Melanocyte of skin (primary cell): ENCODE data around the gene KRTAP5-10. TPM values are rescaled to one million over a fixed set of nuclear protein-coding genes. Genes with fewer than 3 reads are reported as not detected.

Experiments used
- small RNA-seq, 2 donors: library from RNA; depleted of rRNA; stranded (forward); fragments of <200 nt; gene quantifications; one replicate each; pipeline ENCODE3, GENCODE V24; 2012
- total RNA-seq, 2 donors: library from RNA; depleted of rRNA; stranded (reverse); fragments of >200 nt; gene quantifications; 2 replicates each; pipeline ENCODE4 v1.2.3, GENCODE V29; 2012

Gene KRTAP5-10, protein sequence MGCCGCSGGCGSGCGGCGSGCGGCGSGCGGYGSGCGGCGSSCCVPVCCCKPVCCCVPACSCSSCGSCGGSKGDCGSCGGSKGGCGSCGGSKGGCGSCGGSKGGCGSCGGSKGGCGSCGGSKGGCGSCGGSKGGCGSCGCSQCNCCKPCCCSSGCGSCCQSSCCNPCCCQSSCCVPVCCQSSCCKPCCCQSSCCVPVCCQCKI
- total RNA-seq: not detected

GRCh38 chr11:71565263-71565662 is at the start of gene KRTAP5-10:
KRTAP5-10 (plus strand) TSS chr11:71565563; CDS start chr11:71565588, 25 bp downstream.

GRCh38 chr11:71526796-71527575 is 38.4 kb upstream of the KRTAP5-10 start, which contains the start of gene KRTAP5-7:
KRTAP5-7 (plus strand) TSS chr11:71527267; CDS start chr11:71527301, 34 bp downstream.

GRCh38 chr11:71537977-71538665 is 27.2 kb upstream of the KRTAP5-10 start, which contains the start of gene KRTAP5-8:
KRTAP5-8 (plus strand) TSS chr11:71538025; CDS start chr11:71538056, 31 bp downstream.

GRCh38 chr11:71548120-71548519 is 17.2 kb upstream of the KRTAP5-10 start, which contains the start of gene KRTAP5-9:
KRTAP5-9 (plus strand) TSS chr11:71548420; CDS start chr11:71548658, 238 bp downstream.

DNA sequence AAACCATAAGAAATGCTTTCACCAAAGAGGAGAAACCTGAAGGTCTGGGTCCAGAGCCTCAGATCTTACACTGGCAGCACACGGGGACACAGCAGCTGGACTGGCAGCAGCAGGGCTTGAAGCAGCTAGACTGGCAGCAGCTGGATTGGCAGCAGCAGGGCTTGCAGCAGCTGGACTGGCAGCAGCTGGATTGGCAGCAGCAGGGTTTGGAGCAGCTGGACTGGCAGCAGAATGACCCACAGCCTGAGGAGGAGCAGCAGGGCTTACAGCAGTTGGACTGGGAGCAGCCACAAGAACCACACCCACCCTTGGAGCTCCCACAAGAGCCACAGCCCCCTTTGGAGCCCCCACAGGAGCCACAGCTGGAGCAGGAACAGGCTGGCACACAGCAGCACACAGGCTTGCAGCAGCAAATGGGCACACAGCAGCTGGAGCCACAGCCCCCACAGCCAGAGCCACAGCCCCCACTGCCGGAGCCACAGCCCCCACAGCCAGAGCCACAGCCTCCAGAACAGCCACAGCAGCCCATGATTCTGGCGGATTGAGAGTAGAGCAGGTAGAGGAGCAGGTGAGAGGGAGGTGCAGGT is 17.0 kb downstream of the KRTAP5-10 start, which contains the start of gene KRTAP5-11:
Gene KRTAP5-11 (minus strand): TSS at position 567 of the 587 bp plus-strand sequence. CDS start 38 bp downstream, at position 529.

Small RNA genes within 50 kb of the gene (small RNA-seq; reads per million reads assigned to genes)
- 0 reads per million in 2 donors for gene AP000867.1
- gene KRTAP5-14P: 0 reads per million in 2 donors

Other genes starting within 250 kb of the KRTAP5-10 start
- 10 to 100 TPM; 52.6 to 52.7 TPM for gene DHCR7, start 117.2 kb upstream of the KRTAP5-10 start, total RNA-seq
- gene NADSYN1, start 112.4 kb upstream of the KRTAP5-10 start, total RNA-seq: 10 to 100 TPM; 49.6 to 84.7 TPM
- under 1 TPM in 1 of 2 donors, not detected in 1; under 0.01 TPM for gene KRTAP5-7, start 38.3 kb upstream of the KRTAP5-10 start, total RNA-seq
- not detected for gene KRTAP5-8, start 27.5 kb upstream of the KRTAP5-10 start, total RNA-seq
- gene KRTAP5-9, start 17.1 kb upstream of the KRTAP5-10 start, total RNA-seq: not detected
- not detected for gene KRTAP5-11, start 17.3 kb downstream of the KRTAP5-10 start, total RNA-seq